KOPT-K1 (cell line): ENCODE measurements around the gene KLF3.

Source experiments
- H3K27ac ChIP-seq: fragments of 200-600 bp; sonication (generic); 2 replicates; pipeline ENCODE4 v1.5.1; 2016; ENCODE audit warnings: antibody characterized with exemption, mild to moderate bottlenecking, low read depth, low read length; ENCODE audit not compliant: poor library complexity, severe bottlenecking
- H3K36me3 ChIP-seq: fragments of 200-600 bp; sonication (generic); 2 replicates; pipeline ENCODE4 v1.5.1; 2017; ENCODE audit warnings: antibody characterized with exemption, mild to moderate bottlenecking, low read length, moderate library complexity; ENCODE audit not compliant: insufficient read depth
- H3K9me3 ChIP-seq: fragments of 200-600 bp; sonication (generic); 2 replicates; pipeline ENCODE4 v1.5.1; 2017; ENCODE audit warnings: antibody characterized with exemption, low read length, mild to moderate bottlenecking; ENCODE audit not compliant: insufficient read depth, poor library complexity, severe bottlenecking

KLF3 gene

GRCh38 chr4:38692421-38692820, 28.4 kb downstream of the KLF3 start:
- no peaks in the 10 kb centered on the region for H3K36me3 ChIP-seq

GRCh38 chr4:38693569-38693968, 29.6 kb downstream of the KLF3 start:
- no peaks in the 10 kb centered on the region for H3K9me3 ChIP-seq
- no peaks in the 10 kb centered on the region for H3K36me3 ChIP-seq
- no peak overlapping the region for H3K27ac ChIP-seq

More at GRCh38 chr4:38692421-38692820, 28.4 kb downstream of the KLF3 start:
- Histone ChIP-seq H3K27ac (no peak overlapping the region), H3K9me3 (no peaks in the 10 kb centered on the region)

- H3K27ac ChIP-seq: no peak overlapping the region
- H3K9me3 ChIP-seq: no peaks in the 10 kb centered on the region
- H3K36me3 ChIP-seq: no peaks in the 10 kb centered on the region
These were observed 30.3 kb downstream of the KLF3 start for GRCh38 chr4:38694330-38694729.

GRCh38 chr4:38695809-38696208, 31.8 kb downstream of the KLF3 start:
- H3K36me3 ChIP-seq: no peaks in the 10 kb centered on the region
- H3K9me3 ChIP-seq: no peaks in the 10 kb centered on the region
- H3K27ac ChIP-seq: no peak overlapping the region

DNA sequence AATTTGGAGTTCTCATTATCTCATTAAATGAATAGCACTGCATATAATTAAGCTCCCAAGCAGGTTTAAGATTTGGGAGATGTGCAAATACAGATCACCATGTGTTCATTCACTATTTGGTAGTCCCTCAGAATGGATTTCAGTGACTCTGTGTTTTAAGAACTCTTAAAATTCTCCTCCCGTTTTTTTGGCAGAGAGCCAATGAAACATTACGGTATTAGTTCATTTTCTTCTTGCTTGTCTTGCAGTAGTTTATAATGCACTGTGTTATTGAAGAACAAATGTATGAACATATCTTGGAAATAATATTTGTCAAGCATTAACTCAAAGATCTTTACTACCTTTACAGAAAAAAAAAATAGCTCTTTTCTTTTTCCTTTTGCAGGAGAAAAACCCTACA, 32.7 kb downstream of the KLF3 start:
- H3K36me3 ChIP-seq: no peaks in the 10 kb centered on the region

GRCh38 chr4:38698176-38698575, 34.2 kb downstream of the KLF3 start:
- H3K27ac ChIP-seq: no peak overlapping the region
- no peaks in the 10 kb centered on the region for H3K36me3 ChIP-seq
- no peaks in the 10 kb centered on the region for H3K9me3 ChIP-seq

More for the DNA sequence above, 32.7 kb downstream of the KLF3 start:
- Histone ChIP-seq H3K27ac (no peak overlapping the region), H3K9me3 (no peaks in the 10 kb centered on the region)

GRCh38 chr4:38699112-38699511, 35.1 kb downstream of the KLF3 start:
- H3K36me3 ChIP-seq: no peaks in the 10 kb centered on the region
- no peaks in the 10 kb centered on the region for H3K9me3 ChIP-seq
- H3K27ac ChIP-seq: no peak overlapping the region

DNA sequence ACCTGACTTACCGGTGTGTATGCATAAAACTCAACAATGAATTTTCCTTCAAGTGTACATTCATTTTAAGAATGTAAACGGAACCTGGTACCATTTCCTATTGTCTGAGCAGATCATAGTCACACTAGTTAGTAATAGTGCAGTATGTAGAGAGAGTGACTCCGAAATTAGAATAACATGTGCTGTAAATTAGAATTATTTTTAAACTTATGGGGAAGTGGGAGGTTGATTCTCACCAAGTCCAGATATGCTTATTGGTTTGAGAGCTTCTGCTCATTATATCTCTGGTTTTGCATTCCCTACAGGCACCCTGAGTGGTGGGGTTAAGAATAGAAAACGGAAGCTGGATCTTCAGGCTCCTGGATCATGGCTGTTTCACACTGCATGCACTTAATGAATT, 39.6 kb downstream of the KLF3 start:
- Histone ChIP-seq H3K36me3 (no peaks in the 10 kb centered on the region), H3K27ac (no peak overlapping the region), H3K9me3 (no peaks in the 10 kb centered on the region)

DNA sequence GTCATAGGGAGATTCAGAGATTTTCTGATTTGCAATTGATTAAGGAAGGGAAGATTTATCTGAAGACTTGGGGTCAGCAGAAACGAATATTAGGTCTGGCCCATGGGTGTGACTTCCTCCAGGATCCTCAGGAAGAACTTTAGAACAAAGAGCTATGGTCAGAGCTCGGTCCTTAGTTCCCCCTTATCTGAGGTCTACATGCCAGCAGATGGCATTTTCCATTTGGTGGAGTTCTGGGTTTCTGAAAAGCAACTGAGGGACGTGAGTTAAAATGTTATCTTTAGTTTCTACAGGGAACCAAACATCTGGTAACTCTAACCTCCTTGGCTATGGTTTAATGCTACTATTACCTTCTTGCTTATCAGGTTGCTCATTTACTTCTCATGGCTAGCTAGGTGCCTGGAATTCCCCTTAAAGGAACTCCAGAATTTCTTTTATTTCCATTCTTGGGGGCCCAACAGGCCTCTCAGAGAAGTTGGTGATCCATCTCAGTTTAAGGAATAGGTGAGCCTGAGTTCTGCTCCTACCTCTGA, 40.7 kb downstream of the KLF3 start:
- H3K9me3 ChIP-seq: no peaks in the 10 kb centered on the region
- H3K27ac ChIP-seq: no peak overlapping the region
- no peaks in the 10 kb centered on the region for H3K36me3 ChIP-seq

- Histone ChIP-seq H3K36me3 (no peaks in the 10 kb centered on the region), H3K27ac (no peak overlapping the region), H3K9me3 (no peaks in the 10 kb centered on the region)
These were observed 42.3 kb downstream of the KLF3 start for GRCh38 chr4:38706301-38706700.

DNA sequence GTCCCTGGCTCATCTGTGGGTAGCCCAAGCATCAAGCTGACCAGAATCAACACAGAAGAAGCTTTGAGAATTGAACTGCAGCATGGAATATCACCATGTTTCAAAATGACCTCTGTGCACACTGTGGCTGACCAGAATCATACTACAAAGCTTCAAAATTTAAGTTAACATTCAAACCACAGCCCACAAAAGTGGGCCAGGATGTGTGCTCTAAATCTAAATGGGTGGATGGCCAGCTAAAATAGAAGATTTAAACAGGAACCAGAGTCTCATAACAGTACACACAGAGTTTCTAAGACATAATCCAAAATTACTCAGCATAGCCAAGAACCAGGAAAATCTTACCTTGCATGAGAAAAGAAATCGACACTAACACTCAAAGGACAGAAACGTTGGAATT, 46.1 kb downstream of the KLF3 start:
- Histone ChIP-seq H3K9me3 (peaks cover 10% of the 10 kb centered on the region), H3K27ac (no peak overlapping the region), H3K36me3 (no peaks in the 10 kb centered on the region)

DNA sequence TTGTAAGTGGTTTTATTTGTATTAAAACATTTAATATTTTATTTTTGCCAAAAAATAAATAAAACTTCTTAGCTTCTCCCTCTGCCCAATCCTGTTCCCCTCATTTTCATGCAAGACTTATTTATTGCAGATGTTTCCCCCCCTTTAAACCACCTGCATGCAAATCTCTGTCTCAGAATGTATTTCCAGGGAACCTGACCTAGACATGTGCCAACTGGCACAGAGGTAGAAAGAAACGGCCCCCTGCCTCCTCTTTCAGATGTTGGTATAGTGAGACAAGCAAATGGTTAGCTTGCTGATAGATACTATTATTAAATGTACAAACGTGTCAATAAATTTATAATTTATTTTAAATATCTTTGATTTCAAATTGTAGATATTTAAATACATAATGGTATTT, 47.1 kb downstream of the KLF3 start:
- H3K27ac ChIP-seq: no peak overlapping the region
- H3K9me3 ChIP-seq: peaks cover 10% of the 10 kb centered on the region
- H3K36me3 ChIP-seq: no peaks in the 10 kb centered on the region

- H3K27ac ChIP-seq: no peak overlapping the region
- peaks cover 10% of the 10 kb centered on the region for H3K9me3 ChIP-seq
- H3K36me3 ChIP-seq: no peaks in the 10 kb centered on the region
These were observed 51.1 kb downstream of the KLF3 start for GRCh38 chr4:38715050-38715449.

- no peaks in the 10 kb centered on the region for H3K36me3 ChIP-seq
- no peak overlapping the region for H3K27ac ChIP-seq
- H3K9me3 ChIP-seq: peaks cover 10% of the 10 kb centered on the region
These were observed 52.3 kb downstream of the KLF3 start for GRCh38 chr4:38716256-38716655.

DNA sequence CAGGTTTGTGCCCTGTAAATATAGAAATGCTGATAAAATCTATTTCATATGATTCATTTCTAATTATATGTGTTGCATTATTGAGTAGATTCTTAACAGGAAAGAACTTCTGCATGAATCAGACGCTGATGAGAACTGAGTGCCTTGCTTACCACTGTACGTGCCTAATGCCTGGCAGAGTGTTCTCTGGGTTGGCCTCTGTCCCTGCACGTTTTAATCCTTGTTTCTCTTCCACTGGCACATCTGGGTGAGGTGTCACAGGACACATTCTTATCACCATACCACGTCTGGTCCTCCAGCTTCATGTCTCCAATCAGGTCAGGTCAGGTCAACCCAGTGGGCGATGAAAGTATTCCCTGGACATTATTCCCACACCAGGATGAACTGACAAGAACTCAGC, 53.6 kb downstream of the KLF3 start:
- H3K27ac ChIP-seq: no peak overlapping the region

GRCh38 chr4:38723114-38723513, 59.1 kb downstream of the KLF3 start:
- H3K36me3 ChIP-seq: no peaks in the 10 kb centered on the region
- H3K9me3 ChIP-seq: no peaks in the 10 kb centered on the region
- H3K27ac ChIP-seq: no peak overlapping the region

More for the DNA sequence above, 53.6 kb downstream of the KLF3 start:
- Histone ChIP-seq H3K9me3 (peaks cover 4% of the 10 kb centered on the region), H3K36me3 (no peaks in the 10 kb centered on the region)
